Activated naive CD8-positive, alpha-beta T cell treated with anti-CD3 and anti-CD28 coated beads, Interleukin-2, amount 50 U/mL, for 24 hours (primary cell): ENCODE data around the gene EMD.
"Not testable (repeated sequence)": the region's sequence is repeated elsewhere in the genome, so short reads cannot be mapped to it uniquely, and the experiment has no call there.

ENCODE experiments used
- ATAC-seq: fragments of 150-1000 bp; cut with Tn5 transposase; one replicate; pipeline ENCODE4 v1.10.0; 2021
- DNase-seq: peaks from one replicate; pipeline ENCODE4 v3.0.0; 2021
- H3K27ac Mint-ChIP-seq: one replicate; pipeline ENCODE4 v1.8.0; 2021; ENCODE audit warnings: mild to moderate bottlenecking, mixed read lengths
- H3K27me3 Mint-ChIP-seq: one replicate; pipeline ENCODE4 v1.8.0; 2021; ENCODE audit warnings: mixed read lengths
- H3K36me3 Mint-ChIP-seq: one replicate; pipeline ENCODE4 v1.8.0; 2021; ENCODE audit warnings: low read depth, mixed read lengths
- H3K4me1 Mint-ChIP-seq: one replicate; pipeline ENCODE4 v1.8.0; 2021; ENCODE audit warnings: mixed read lengths
- H3K4me3 Mint-ChIP-seq: one replicate; pipeline ENCODE4 v1.8.0; 2021; ENCODE audit warnings: mild to moderate bottlenecking, moderate library complexity, mixed read lengths
- H3K9me3 Mint-ChIP-seq: one replicate; pipeline ENCODE4 v1.8.0; 2021; ENCODE audit warnings: mixed read lengths

Gene EMD

GRCh38 chrX:154378799-154379568 is at the start of gene EMD:
Gene EMD, plus strand, starts transcription at chrX:154379295. Its CDS starts 190 bp downstream, at chrX:154379485.
- Mint-ChIP-seq H3K36me3 (peaks cover 11% of the 10 kb centered on the region), H3K4me1 (peaks cover 24% of the 10 kb centered on the region), H3K27me3 (no peaks in the 10 kb centered on the region), H3K27ac (peak within 1 kb of the TSS; percentile 92), H3K4me3 (peak within 1 kb of the TSS; percentile 88), H3K9me3 (no peaks in the 10 kb centered on the region)
- ATAC-seq (peak; percentile 88), DNase-seq (peak; percentile 94)

GRCh38 chrX:154332561-154332960 is 46.5 kb upstream of the EMD start:
- no peaks in the 10 kb centered on the region for H3K27me3 Mint-ChIP-seq
- no peaks in the 10 kb centered on the region for H3K36me3 Mint-ChIP-seq
- H3K4me3 Mint-ChIP-seq: no peak overlapping the region
- H3K4me1 Mint-ChIP-seq: peaks cover 51% of the 10 kb centered on the region
- ATAC-seq (no peak), DNase-seq (no peak)
- H3K27ac Mint-ChIP-seq: no peak overlapping the region
- H3K9me3 Mint-ChIP-seq: no peaks in the 10 kb centered on the region

- Mint-ChIP-seq H3K27ac (no peak overlapping the region), H3K4me1 (peaks cover 45% of the 10 kb centered on the region), H3K4me3 (no peak overlapping the region), H3K9me3 (no peaks in the 10 kb centered on the region), H3K36me3 (no peaks in the 10 kb centered on the region), H3K27me3 (no peaks in the 10 kb centered on the region)
- ATAC-seq: no peak
- DNase-seq: no peak
Measured at GRCh38 chrX:154333116-154333515, 46.0 kb upstream of the EMD start.

DNA sequence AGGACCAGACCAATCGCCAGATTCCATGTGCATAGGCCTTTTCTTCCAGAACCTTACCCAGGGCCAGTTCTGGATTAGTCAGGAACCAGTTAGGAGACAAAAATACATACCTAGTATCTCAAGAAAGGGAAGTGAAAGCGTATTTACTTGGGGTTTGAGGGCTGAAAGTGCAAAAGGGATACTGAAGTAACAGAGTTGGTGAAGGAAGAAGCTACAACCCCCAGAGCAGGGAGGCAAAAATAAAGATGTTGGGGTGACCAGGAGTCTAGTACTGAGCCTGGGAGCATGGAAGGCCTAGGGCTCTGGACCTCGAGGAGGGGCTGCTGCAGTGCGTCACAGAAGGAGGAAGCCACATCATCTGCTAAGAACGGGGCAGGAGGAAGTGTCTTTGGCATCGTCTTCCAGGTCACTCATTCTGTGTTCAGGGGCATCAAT is 45.2 kb upstream of the EMD start:
- DNase-seq: no peak
- H3K36me3 Mint-ChIP-seq: no peaks in the 10 kb centered on the region
- peaks cover 39% of the 10 kb centered on the region for H3K4me1 Mint-ChIP-seq
- no peaks in the 10 kb centered on the region for H3K9me3 Mint-ChIP-seq
- ATAC-seq: no peak
- peak overlapping the region; percentile 90 for H3K27ac Mint-ChIP-seq
- H3K27me3 Mint-ChIP-seq: no peaks in the 10 kb centered on the region
- peak overlapping the region; percentile 52 for H3K4me3 Mint-ChIP-seq

GRCh38 chrX:154334496-154334895 is 44.6 kb upstream of the EMD start:
- peaks cover 35% of the 10 kb centered on the region for H3K4me1 Mint-ChIP-seq
- H3K27me3 Mint-ChIP-seq: no peaks in the 10 kb centered on the region
- peak overlapping the region; percentile 52 for H3K4me3 Mint-ChIP-seq
- ATAC-seq (peak; percentile 95), DNase-seq (peak; percentile 68)
- peak overlapping the region; percentile 90 for H3K27ac Mint-ChIP-seq
- H3K36me3 Mint-ChIP-seq: no peaks in the 10 kb centered on the region
- no peaks in the 10 kb centered on the region for H3K9me3 Mint-ChIP-seq

- not testable (repeated sequence) for H3K4me3 Mint-ChIP-seq, H3K27me3 Mint-ChIP-seq, H3K27ac Mint-ChIP-seq, H3K36me3 Mint-ChIP-seq, DNase-seq, H3K4me1 Mint-ChIP-seq, H3K9me3 Mint-ChIP-seq
- peak; percentile 65 for ATAC-seq
Measured at GRCh38 chrX:154341399-154342298, 37.4 kb upstream of the EMD start.

DNA sequence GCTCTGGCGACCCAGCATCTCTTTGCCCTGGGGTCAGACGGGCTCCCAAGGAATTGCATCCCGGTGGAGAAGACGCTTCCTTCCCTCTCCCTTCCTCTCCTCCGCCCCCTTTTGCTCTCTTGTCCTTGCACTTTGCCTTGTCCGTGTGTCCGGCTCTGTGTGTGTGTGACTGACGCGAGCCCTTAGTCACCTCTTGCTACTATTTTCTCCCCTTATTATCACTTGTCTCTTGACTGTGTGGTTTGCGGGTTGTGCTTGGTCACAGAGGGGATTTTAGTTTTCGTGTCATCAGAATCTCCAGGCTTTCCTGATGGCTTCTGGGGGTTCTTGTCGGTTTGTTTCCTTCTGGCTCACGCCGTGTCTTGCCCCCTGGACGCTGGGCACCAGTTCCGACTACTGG is 36.0 kb upstream of the EMD start:
- not testable (repeated sequence) for H3K27me3 Mint-ChIP-seq, H3K4me3 Mint-ChIP-seq
- ATAC-seq: peak; percentile 10

GRCh38 chrX:154343620-154344019 is 35.5 kb upstream of the EMD start:
- H3K27me3 Mint-ChIP-seq, H3K9me3 Mint-ChIP-seq, DNase-seq, H3K36me3 Mint-ChIP-seq, H3K27ac Mint-ChIP-seq, H3K4me3 Mint-ChIP-seq: not testable (repeated sequence)
- peaks cover 11% of the 10 kb centered on the region for H3K4me1 Mint-ChIP-seq
- ATAC-seq: peak; percentile 38

More for the DNA sequence above, 36.0 kb upstream of the EMD start:
- not testable (repeated sequence) for H3K4me1 Mint-ChIP-seq, H3K9me3 Mint-ChIP-seq, H3K36me3 Mint-ChIP-seq, DNase-seq, H3K27ac Mint-ChIP-seq

GRCh38 chrX:154348114-154348531 is 31.0 kb upstream of the EMD start:
- Mint-ChIP-seq H3K27me3 (no peaks in the 10 kb centered on the region), H3K36me3 (peaks cover 13% of the 10 kb centered on the region), H3K27ac (peak overlapping the region; percentile 60), H3K9me3 (no peaks in the 10 kb centered on the region), H3K4me3 (no peak overlapping the region), H3K4me1 (peaks cover 28% of the 10 kb centered on the region)
- DNase-seq: no peak
- ATAC-seq: no peak

DNA sequence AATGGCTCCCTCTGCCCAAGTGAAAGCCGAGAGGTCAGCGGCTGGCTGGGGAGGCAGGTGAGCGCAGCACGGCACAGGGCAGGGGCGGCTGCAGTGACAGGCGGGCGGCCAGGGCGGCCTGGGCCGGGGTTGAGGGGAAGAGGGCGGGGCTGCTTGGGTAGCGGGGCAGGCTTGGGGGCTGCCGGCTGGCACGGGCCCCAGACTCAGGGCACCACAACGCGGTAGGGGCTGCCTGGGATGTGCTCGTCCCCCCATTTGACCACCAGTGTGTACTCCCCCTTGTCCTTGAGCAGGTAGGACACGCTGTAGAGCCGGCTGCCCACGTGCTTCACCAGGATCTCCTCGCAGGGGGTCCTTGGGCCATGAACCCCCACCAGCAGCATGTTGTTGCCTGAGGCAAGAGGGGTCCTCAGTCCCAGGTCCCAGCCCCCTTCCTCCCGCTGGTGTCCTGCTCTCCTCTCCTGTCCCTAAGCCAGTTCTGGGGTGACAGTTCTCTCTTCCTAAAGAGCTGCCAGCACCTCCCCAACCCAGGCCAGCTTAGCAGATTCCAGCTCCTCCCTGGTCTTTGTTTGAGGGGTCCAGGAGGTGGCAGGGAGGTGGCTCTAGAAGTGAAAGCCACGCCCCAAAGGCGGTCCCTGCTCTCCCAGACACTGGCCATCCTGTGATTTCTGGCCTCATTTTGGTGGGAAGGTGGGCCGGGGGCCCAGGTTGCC is 30.3 kb upstream of the EMD start:
- DNase-seq: no peak
- H3K9me3 Mint-ChIP-seq: no peaks in the 10 kb centered on the region
- H3K4me1 Mint-ChIP-seq: peaks cover 32% of the 10 kb centered on the region
- no peak overlapping the region for H3K27ac Mint-ChIP-seq
- no peak for ATAC-seq
- H3K4me3 Mint-ChIP-seq: no peak overlapping the region
- peaks cover 15% of the 10 kb centered on the region for H3K36me3 Mint-ChIP-seq
- H3K27me3 Mint-ChIP-seq: no peaks in the 10 kb centered on the region

DNA sequence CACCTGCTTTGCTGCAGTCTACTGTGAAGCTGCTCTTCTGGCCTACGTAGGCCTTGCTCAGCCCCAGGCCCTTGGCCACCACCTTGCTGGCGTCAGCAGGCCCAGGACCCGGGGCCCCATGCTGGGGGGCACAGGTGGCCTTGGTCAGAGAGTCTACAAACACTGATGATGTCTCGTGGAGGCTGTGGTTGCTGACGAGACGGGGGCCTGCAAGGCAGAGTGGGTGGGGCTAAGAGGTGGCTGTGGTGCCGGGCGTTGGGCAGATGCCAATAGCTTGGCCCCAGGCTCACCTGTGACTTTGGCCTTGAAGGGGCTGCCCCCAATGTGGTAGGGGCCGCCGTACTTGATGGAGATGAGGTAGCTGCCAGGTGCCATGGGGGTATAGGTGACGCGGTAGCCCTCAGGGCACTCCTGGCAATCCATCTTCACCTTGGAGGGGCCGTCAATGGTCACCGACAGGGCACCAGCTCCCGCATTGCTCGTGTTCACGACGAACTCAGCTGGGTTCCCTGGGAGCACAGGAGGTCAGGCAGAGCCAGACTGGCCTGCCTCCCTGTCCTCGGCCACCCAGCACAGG is 29.6 kb upstream of the EMD start:
- Mint-ChIP-seq H3K27me3 (no peaks in the 10 kb centered on the region), H3K4me1 (peaks cover 36% of the 10 kb centered on the region), H3K4me3 (no peak overlapping the region), H3K27ac (no peak overlapping the region), H3K36me3 (peaks cover 18% of the 10 kb centered on the region), H3K9me3 (no peaks in the 10 kb centered on the region)
- no peak for ATAC-seq
- DNase-seq: no peak

DNA sequence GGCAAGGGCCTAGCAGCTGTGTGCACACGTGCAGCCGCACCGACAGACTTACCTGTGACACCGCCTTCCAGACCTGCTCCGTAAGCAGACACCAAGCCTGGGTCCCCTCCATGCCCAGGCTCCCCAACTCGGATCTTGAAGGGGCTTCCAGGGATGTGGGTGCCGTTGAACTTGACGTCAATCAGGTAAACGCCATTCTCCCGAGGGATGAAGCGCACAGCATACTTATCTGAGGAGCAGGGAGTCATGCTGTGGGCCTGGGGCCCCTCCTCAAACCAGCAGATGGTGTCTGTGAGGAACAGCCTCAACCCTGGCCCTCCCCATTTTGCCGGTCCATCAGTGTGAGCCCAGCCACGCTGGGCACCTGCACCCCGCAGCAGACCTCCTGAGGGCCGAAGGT is 29.1 kb upstream of the EMD start:
- Mint-ChIP-seq H3K9me3 (no peaks in the 10 kb centered on the region), H3K36me3 (peaks cover 18% of the 10 kb centered on the region), H3K4me3 (no peak overlapping the region), H3K27ac (no peak overlapping the region), H3K4me1 (peaks cover 38% of the 10 kb centered on the region), H3K27me3 (no peaks in the 10 kb centered on the region)
- DNase-seq: no peak
- no peak for ATAC-seq

- H3K27me3 Mint-ChIP-seq: no peaks in the 10 kb centered on the region
- no peak for ATAC-seq
- no peaks in the 10 kb centered on the region for H3K9me3 Mint-ChIP-seq
- H3K27ac Mint-ChIP-seq: no peak overlapping the region
- no peak for DNase-seq
- H3K4me3 Mint-ChIP-seq: no peak overlapping the region
- H3K36me3 Mint-ChIP-seq: peaks cover 18% of the 10 kb centered on the region
- peaks cover 38% of the 10 kb centered on the region for H3K4me1 Mint-ChIP-seq
Measured at GRCh38 chrX:154350429-154351182, 28.5 kb upstream of the EMD start.
